HepG2 (cell line): ENCODE measurements around the gene MS4A3. TPM values are rescaled to one million over a fixed set of nuclear protein-coding genes. Genes with fewer than 3 reads are reported as not detected.

Source experiments
- ATAC-seq: fragments of 200-7000 bp; cut with Tn5 transposase; 3 replicates; pipeline ENCODE4 v1.9.1; 2020; ENCODE audit warnings: mild to moderate bottlenecking, moderate library complexity
- BruUV-seq: library from RNA; stranded (reverse); fragments of 400-500 nt; replicated peaks from 2 replicates; lab custom pipeline; 2021; lab: Mats Ljungman, UMichigan
- CTCF ChIA-PET: fragments of 300-600 bp; formaldehyde crosslinking; extraction: SDS; loops from one replicate; lab custom pipeline; 2021; ENCODE audit warnings: low total read pairs, inconsistent platforms, low intra/inter-chr PET ratio; lab: Yijun Ruan, JAX
- POLR2A ChIA-PET: fragments of 350-600 bp; sonication (Branson Sonifier 250); formaldehyde crosslinking; loops from one replicate; lab custom pipeline; 2020; ENCODE audit warnings: antibody characterized with exemption, inconsistent platforms; lab: Yijun Ruan, JAX
- DNase-seq: peaks from one replicate; pipeline ENCODE4 v3.0.0-alpha.2; 2015; ENCODE audit warnings: low spot score
- FAIRE-seq: peaks from 3 replicates; lab custom pipeline; 2011; peaks lifted over from hg19 to GRCh38; lab: Jason Lieb, UNC
- H2AFZ ChIP-seq: one replicate; pipeline ENCODE4 v1.6.1; 2011; ENCODE audit warnings: low read length, inconsistent platforms
- H3K27ac ChIP-seq: fragments of 300-600 bp; 3 replicates; pipeline ENCODE4 v1.8.0; 2011; ENCODE audit warnings: mixed run types, mild to moderate bottlenecking, mixed read lengths, low read length, inconsistent platforms; ENCODE audit not compliant: insufficient read depth; ENCODE audit errors: extremely low read length
- H3K27me3 ChIP-seq, 2 experiments: fragments of 200-600 bp in 1 of 2; 2 replicates in 1 of 2; 3 replicates in 1 of 2; pipeline versions ENCODE4 v1.6.0 to v1.8.0; 2011; ENCODE audit warnings: low read length in 2 of 2, mild to moderate bottlenecking in 2 of 2, moderate library complexity in 2 of 2, inconsistent platforms in 1 of 2; ENCODE audit not compliant: insufficient read depth in 2 of 2, control insufficient read depth in 1 of 2
- H3K36me3 ChIP-seq, 2 experiments: fragments of 200-600 bp in 1 of 2; replicated peaks in 1 of 2; 2 replicates in 1 of 2; 3 replicates in 1 of 2; pipeline versions ENCODE4 v1.5.1 to v1.8.0; 2011; ENCODE audit warnings: low read length in 2 of 2, inconsistent platforms in 1 of 2; ENCODE audit not compliant: insufficient read depth in 2 of 2, control insufficient read depth in 1 of 2
- H3K4me1 ChIP-seq: 2 replicates; pipeline ENCODE4 v1.5.1; 2012; ENCODE audit warnings: low read length, inconsistent platforms; ENCODE audit not compliant: insufficient read depth
- H3K4me2 ChIP-seq: 2 replicates; pipeline ENCODE4 v1.6.0; 2011; ENCODE audit warnings: low read depth, low read length, inconsistent platforms
- H3K4me3 ChIP-seq, 3 experiments: fragments of 200-600 bp in 1 of 3; sonication (generic), shearing (Covaris generic) in 1 of 3; replicated peaks in 1 of 3; 2 replicates each; pipeline ENCODE4 v1.5.1; 2011 to 2016; ENCODE audit warnings: low read length in 3 of 3, inconsistent platforms in 2 of 3, low read depth in 2 of 3, mild to moderate bottlenecking in 2 of 3, control low read depth in 1 of 3, mixed read lengths in 1 of 3; ENCODE audit not compliant: insufficient read depth in 1 of 3
- H3K79me2 ChIP-seq: one replicate; pipeline ENCODE4 v1.6.1; 2011; ENCODE audit warnings: low read length, inconsistent platforms; ENCODE audit not compliant: insufficient read depth
- H3K9ac ChIP-seq: 2 replicates; pipeline ENCODE4 v1.6.0; 2011; ENCODE audit warnings: mild to moderate bottlenecking, low read depth, low read length, inconsistent platforms; ENCODE audit not compliant: insufficient read depth
- H3K9me3 ChIP-seq: 2 replicates; pipeline ENCODE4 v1.5.1; 2012; ENCODE audit warnings: mild to moderate bottlenecking, low read length
- H4K20me1 ChIP-seq: 2 replicates; pipeline ENCODE4 v1.6.0; 2011; ENCODE audit warnings: inconsistent platforms, mild to moderate bottlenecking, low read length, moderate library complexity; ENCODE audit not compliant: insufficient read depth
- BCLAF1 ChIP-seq: fragments of 450-650 bp; IDR thresholded peaks from 2 replicates; pipeline ENCODE4 v1.6.1; 2017; ENCODE audit warnings: mild to moderate bottlenecking
- CBX1 ChIP-seq: IDR thresholded peaks from one replicate; pipeline ENCODE4 v1.6.1; 2016; ENCODE audit warnings: antibody characterized with exemption, low read depth
- CHD2 ChIP-seq: IDR thresholded peaks from 2 replicates; pipeline ENCODE4 v1.6.1; 2011; ENCODE audit warnings: low read depth, low read length, improper control_type of control experiment
- FLYWCH1 ChIP-seq: sonication (generic); formaldehyde crosslinking; IDR thresholded peaks from 2 replicates; pipeline ENCODE4 v1.8.1; 2023; ENCODE audit warnings: mild to moderate bottlenecking, missing genetic modification reagents
- HNRNPL ChIP-seq: fragments of 200-400 bp; formaldehyde crosslinking; IDR thresholded peaks from 2 replicates; pipeline ENCODE4 v1.6.1; 2017; ENCODE audit warnings: mild to moderate bottlenecking, low read depth, low read length
- IRF2 ChIP-seq: IDR thresholded peaks from 2 replicates; pipeline ENCODE4 v1.6.1; 2018; ENCODE audit warnings: missing genetic modification reagents, missing compliant biosample characterization
- KLF15 ChIP-seq: sonication (generic); formaldehyde crosslinking; IDR thresholded peaks from 2 replicates; pipeline ENCODE4 v1.8.1; 2023; ENCODE audit warnings: borderline replicate concordance, mild to moderate bottlenecking, inconsistent platforms, missing genetic modification reagents, mixed read lengths
- NFIC ChIP-seq: IDR thresholded peaks from 2 replicates; pipeline ENCODE4 v1.6.1; 2012; ENCODE audit warnings: mild to moderate bottlenecking, low read length, inconsistent platforms
- RXRA ChIP-seq: sonication (generic); formaldehyde crosslinking; IDR thresholded peaks from 2 replicates; pipeline ENCODE4 v1.5.1; 2020; ENCODE audit warnings: missing genetic modification reagents
- SRY ChIP-seq: sonication (generic); formaldehyde crosslinking; IDR thresholded peaks from 2 replicates; pipeline ENCODE4 v1.8.0; 2022; ENCODE audit warnings: mild to moderate bottlenecking, missing genetic modification reagents
- TFE3 ChIP-seq: IDR thresholded peaks from 2 replicates; pipeline ENCODE4 v1.6.1; 2016
- U2AF2 ChIP-seq: fragments of 200-400 bp; formaldehyde crosslinking; IDR thresholded peaks from 2 replicates; pipeline ENCODE4 v1.6.1; 2017; ENCODE audit warnings: low read depth, mild to moderate bottlenecking, low read length
- ZBTB42 ChIP-seq: sonication (generic); formaldehyde crosslinking; IDR thresholded peaks from 2 replicates; pipeline ENCODE4 v1.5.0; 2020; ENCODE audit warnings: mild to moderate bottlenecking, missing genetic modification reagents
- ZNF670 ChIP-seq: sonication (generic); formaldehyde crosslinking; IDR thresholded peaks from 2 replicates; pipeline ENCODE4 v1.8.0; 2022; ENCODE audit warnings: mild to moderate bottlenecking, missing genetic modification reagents, borderline replicate concordance
- ZNF713 ChIP-seq: sonication (generic); formaldehyde crosslinking; IDR thresholded peaks from 2 replicates; pipeline ENCODE4 v1.4.0; 2020; ENCODE audit warnings: mild to moderate bottlenecking, missing genetic modification reagents
- ZNF841 ChIP-seq: sonication (generic); formaldehyde crosslinking; IDR thresholded peaks from 2 replicates; pipeline ENCODE4 v1.8.1; 2023; ENCODE audit warnings: missing genetic modification reagents, borderline replicate concordance
- WGBS: methylation state at CpG from one replicate; pipeline ENCODE4 v1.1.6; 2017; ENCODE audit warnings: low lambda C conversion rate; 5-methylcytosine and 5-hydroxymethylcytosine counted together
- in situ Hi-C: cut with HindIII; loops from 2 replicates; pipeline ENCODE4 v1.10.0; 2017; ENCODE audit warnings: low pct_unique_long_range_greater_than_20kb; ENCODE audit not compliant: extremely low pct_ligation_motif_present
- intact Hi-C: fragments of 100-400 bp; cut with micrococcal nuclease; formaldehyde crosslinking; loops from one replicate; pipeline ENCODE4 v1.10.0; 2022; ENCODE audit not compliant: unreplicated experiment
- polyA plus RNA-seq, 8 experiments: library from polyadenylated mRNA; depleted of rRNA in 3 of 8; stranded (reverse) in 7 of 8; unstranded in 1 of 8; fragments of >200 nt; fragmentation: Illumina TruSeq in 4 of 8; extraction: Trizol in 4 of 8; gene quantifications; 2 replicates each; pipeline versions ENCODE4 v1.2.1 to v1.2.3, GENCODE V29; 2011 to 2016; ENCODE audit warnings: low read depth in 4 of 8, missing spikeins in 1 of 8, mixed read lengths in 1 of 8; ENCODE audit not compliant: insufficient read depth in 1 of 8
- total RNA-seq, 5 experiments: library from RNA; depleted of rRNA; stranded (reverse); fragments of >200 nt; fragmentation: Illumina TruSeq; extraction: Trizol; gene quantifications; 2 replicates each; pipeline ENCODE4 v1.2.3, GENCODE V29; 2016; ENCODE audit warnings: low read depth in 1 of 5

The MS4A3 gene
- total and polyA plus RNA-seq, 2 of the 13 experiments (the other 11 are each of a cell fraction or from before 2014, with no cell fraction given): not detected

- H3K9me3 ChIP-seq: no peaks in the 10 kb centered on the region
- no peak for DNase-seq
- no peak for TF ChIP-seq ZNF670 (CRISPR knock-in tag)
- no peak for TF ChIP-seq ZBTB42
- TF ChIP-seq FLYWCH1 (CRISPR knock-in tag): no peak
- TF ChIP-seq CBX1: no peak
- TF ChIP-seq SRY (CRISPR knock-in tag): no peak
- no peak for TF ChIP-seq HNRNPL
- TF ChIP-seq BCLAF1: no peak
- TF ChIP-seq CHD2: no peak
- no peak for TF ChIP-seq NFIC
- no peak for TF ChIP-seq IRF2
- TF ChIP-seq KLF15 (CRISPR knock-in tag): no peak
- no peak for TF ChIP-seq RXRA (CRISPR knock-in tag)
- no peak for TF ChIP-seq ZNF713 (CRISPR knock-in tag)
- TF ChIP-seq ZNF841 (CRISPR knock-in tag): no peak
- no peak for TF ChIP-seq TFE3 (CRISPR knock-in tag)
- no peak for TF ChIP-seq U2AF2
- no peaks in the 10 kb centered on the region for H4K20me1 ChIP-seq
- in situ Hi-C loops: no loop called here
- H3K4me2 ChIP-seq: no peak overlapping the region
- no peak overlapping the region for H3K9ac ChIP-seq
- CTCF ChIA-PET: no interaction called here
- H3K36me3 ChIP-seq: no peaks in the 10 kb centered on the region
- no peak overlapping the region for H2AFZ ChIP-seq
- no TSS peak for BruUV-seq
- H3K27ac ChIP-seq: no peak overlapping the region
- no peaks in the 10 kb centered on the region; a peak in 1 of 5 replicates for H3K27me3 ChIP-seq
- 19% methylated on average over 1 of the region's 1 CpG for WGBS
- no peak for ATAC-seq
- peaks cover 31% of the 10 kb centered on the region for H3K4me1 ChIP-seq
- no peak for FAIRE-seq
- no peaks in the 10 kb centered on the region for H3K79me2 ChIP-seq
- POLR2A ChIA-PET: interaction anchor here (0.6 kb wide), 1 partner anchor 80 kb away, joined by 4 read pairs; the partner anchor contains the start of gene OOSP4B
- no peak overlapping the region for H3K4me3 ChIP-seq
- intact Hi-C loops: loop anchor here (5.0 kb wide), 1 partner anchor 475 kb away; no protein-coding TSS in a partner anchor
These were observed 40.7 kb downstream of the MS4A3 start for GRCh38 chr11:60097189-60097588.
